HG03175 (cell line): Measurements from ENCODE around the gene NAMPT.
"Not testable (repeated sequence)": the region's sequence is repeated elsewhere in the genome, so short reads cannot be mapped to it uniquely, and the experiment has no call there.

Experiments
- ATAC-seq: cut with Tn5 transposase; IDR thresholded peaks from one replicate; pipeline ENCODE4 v1.9.1; 2021; ENCODE audit warnings: mild to moderate bottlenecking, moderate library complexity; ENCODE audit not compliant: unreplicated experiment

NAMPT gene

DNA sequence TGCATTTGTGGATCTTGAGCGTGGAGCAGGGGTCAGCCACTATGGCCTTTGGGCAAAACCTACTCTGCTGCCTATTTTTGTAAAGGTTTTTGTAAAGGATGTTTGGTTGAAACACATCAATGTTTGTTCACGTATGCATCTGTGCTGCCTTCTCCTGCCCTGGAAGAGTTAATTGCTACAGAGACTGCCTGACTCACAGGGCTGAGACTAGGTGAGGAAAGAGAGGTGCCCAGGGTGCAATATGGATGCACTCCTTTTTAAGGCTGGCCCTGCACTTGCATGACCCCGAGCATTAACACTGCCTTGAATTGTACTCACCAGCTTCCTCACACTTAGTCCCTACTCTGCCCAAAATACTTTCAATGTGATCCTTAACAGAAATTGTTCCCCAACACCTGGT is 20.9 kb upstream of the NAMPT start:
- ATAC-seq: no peak

DNA sequence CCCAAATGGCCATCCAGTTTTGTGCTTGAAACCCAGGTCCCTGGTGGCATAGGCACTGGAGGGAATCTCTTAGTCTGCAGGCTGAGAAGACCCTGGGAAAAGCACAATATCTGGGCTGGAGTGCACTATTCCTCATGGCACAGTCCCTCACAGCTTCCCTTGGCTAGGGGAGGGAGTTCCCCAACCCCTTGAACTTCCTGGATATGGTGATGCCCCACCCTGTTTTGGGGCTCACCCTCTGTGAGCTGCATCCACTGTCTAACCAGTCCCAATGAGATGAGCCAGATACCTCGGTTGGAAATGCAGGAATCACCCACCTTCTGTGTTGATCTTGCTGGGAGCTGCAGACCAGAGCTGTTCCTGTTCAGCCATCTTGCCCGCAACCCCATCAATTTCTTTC is 19.8 kb upstream of the NAMPT start:
- no peak for ATAC-seq

DNA sequence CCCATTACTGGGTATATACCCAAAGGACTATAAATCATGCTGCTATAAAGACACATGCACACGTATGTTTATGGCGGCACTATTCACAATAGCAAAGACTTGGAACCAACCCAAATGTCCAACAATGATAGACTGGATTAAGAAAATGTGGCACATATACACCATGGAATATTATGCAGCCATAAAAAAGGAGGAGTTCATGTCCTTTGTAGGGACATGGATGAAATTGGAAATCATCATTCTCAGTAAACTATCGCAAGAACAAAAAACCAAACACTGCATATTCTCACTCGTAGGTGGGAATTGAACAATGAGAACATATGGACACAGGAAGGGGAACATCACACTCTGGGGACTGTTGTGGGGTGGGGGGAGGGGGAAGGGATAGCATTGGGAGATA is 13.8 kb upstream of the NAMPT start:
- not testable (repeated sequence) for ATAC-seq

DNA sequence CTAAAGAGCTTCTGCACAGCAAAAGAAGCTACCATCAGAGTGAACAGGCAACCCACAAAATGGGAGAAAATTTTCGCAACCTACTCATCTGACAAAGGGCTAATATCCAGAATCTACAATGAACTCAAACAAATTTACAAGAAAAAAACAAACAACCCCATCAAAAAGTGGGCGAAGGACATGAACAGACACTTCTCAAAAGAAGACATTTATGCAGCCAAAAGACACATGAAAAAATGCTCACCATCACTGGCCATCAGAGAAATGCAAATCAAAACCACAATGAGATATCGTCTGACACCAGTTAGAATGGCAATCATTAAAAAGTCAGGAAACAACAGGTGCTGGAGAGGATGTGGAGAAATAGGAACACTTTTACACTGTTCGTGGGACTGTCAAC is 13.4 kb upstream of the NAMPT start:
- not testable (repeated sequence) for ATAC-seq

DNA sequence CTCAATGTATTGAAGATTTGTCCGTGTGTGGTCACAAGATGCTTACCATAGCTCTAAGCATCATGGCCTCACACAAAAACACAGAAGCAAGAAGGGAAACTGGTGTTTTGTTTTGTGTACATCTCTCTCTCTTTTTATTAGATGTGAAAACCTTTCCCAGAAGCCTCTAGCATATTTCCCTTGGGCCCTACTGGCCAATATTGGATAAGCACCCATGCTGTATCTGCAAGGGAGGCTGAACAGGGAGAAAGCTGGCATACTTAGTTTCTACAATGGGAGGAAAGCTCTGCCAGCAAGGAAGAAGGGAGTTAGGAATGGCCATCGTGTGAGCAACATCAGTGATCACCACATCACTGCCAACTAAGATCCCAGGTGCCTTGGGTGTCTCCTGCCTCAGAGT is 9.6 kb upstream of the NAMPT start:
- ATAC-seq: no peak

DNA sequence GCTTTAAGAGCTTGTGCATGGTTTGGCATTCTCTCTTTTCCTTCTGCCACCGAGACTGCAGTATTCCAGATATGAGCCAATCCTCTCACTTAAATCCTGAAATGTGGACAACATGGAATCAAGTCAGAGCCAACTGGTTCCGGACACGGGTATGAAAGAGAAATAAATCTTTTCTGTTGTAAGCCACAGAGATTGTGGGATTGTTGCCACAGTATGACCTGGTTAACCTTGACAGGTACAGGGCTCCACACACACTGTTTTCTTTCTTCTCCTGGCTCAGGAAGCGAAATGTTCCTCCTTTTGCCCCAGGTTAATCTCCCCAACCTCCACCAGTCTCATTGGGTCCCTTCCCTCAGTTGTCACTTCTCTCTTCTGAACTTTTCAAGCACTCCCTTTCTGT is 6.5 kb upstream of the NAMPT start:
- no peak for ATAC-seq

DNA sequence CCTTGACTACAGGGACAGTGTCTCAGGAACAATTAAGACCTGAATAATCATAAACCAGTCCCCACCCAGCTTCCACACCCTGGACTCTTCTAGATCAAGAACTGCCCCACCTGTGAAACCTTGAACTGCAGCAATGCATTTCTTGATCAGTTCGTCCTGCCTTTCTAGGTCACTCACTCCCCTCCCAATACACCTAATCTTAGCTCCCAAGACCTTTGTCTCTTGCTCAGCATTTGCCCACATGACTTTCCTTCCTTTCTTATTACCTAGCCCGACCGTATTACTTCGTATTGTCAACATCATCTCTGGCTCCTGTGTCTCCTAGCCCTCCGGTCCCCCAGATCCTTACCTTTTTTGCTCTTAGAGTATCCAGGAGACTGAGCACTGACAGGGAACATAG is 5.5 kb upstream of the NAMPT start:
- no peak for ATAC-seq

DNA sequence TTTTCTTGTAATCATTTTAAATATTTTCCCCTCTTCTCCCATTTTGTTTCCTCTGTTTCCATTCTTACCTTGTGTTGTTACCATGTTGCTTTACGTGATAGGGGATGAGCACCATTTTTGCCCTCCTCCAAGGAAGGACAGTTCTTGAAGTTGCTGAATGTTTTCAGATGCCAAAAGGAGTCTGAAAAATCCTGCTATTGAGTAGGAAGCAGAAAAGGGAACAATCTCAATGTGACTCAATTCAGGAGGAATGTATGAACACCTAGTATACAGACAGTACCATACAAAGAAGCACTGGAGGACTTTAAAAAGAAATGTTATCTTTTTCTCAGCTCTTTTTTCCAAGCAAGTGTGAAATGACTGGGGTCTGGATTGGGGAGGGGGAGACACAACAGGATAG is 5.1 kb upstream of the NAMPT start:
- ATAC-seq: no peak

DNA sequence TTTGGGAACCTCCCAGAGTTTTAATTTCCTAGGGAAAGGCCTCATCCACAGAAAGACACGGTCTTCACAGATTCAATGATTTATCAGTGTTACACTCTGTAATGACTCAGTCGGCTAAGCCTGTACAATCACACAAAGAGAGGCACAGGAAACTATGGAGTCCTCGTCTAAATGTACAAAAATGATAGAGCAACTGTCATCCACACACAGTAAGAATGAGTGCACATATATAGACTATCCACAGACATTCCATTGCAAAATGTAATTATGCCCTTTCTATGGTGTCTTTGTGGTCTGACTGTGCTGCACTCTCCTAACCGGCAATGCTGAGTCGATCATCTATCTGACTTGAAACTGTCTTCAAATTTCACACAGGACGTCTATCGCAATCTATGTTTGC is 3.5 kb upstream of the NAMPT start:
- no peak for ATAC-seq

DNA sequence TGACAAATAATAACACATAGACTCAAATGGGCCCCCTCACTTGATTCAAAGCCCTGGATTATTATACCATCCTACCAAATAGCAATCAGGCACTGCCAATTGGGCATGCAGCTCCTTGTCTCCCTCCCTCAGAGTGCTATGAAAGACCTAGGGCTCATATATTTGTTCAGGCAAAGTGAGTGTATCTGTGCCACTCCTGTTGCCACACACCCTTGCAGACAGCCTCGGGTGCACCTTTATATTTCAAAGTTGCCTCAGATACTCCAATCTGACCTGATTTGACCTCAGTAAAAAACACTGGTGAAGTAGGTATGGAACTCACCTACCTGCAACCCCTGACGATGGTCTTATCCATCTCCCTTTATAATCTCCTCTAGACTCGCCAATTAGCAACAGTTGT is 3.0 kb upstream of the NAMPT start:
- no peak for ATAC-seq

DNA sequence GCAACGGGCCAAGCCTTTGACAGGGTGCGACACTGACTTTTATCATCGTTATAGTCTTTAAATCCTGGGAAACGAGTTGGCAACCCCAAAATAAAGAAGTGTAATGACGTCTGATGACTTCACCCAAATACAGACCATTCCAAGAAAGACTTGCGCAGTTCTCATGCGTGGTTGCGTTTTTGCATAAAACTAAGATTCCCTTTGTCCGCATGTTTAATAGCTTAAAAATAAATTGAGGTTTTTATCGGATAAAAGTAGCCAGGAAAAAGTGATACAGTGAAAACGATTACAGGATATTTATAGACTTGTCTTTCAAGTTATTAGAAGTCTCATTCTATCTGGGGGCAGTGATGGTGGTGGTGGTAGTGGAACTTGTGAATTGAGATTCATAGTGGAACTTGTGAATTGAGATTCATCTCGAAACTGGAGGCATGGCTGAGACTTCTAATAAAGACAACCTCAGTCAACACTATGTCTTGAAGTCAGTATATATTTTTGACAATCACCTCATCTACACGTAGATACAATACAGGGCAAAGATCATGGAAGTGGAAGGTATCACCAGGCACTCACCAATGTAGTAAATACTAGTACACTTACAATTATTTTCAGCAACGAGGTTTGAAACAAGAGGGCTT is 1.2 kb upstream of the NAMPT start:
- peak; percentile 32 for ATAC-seq

DNA sequence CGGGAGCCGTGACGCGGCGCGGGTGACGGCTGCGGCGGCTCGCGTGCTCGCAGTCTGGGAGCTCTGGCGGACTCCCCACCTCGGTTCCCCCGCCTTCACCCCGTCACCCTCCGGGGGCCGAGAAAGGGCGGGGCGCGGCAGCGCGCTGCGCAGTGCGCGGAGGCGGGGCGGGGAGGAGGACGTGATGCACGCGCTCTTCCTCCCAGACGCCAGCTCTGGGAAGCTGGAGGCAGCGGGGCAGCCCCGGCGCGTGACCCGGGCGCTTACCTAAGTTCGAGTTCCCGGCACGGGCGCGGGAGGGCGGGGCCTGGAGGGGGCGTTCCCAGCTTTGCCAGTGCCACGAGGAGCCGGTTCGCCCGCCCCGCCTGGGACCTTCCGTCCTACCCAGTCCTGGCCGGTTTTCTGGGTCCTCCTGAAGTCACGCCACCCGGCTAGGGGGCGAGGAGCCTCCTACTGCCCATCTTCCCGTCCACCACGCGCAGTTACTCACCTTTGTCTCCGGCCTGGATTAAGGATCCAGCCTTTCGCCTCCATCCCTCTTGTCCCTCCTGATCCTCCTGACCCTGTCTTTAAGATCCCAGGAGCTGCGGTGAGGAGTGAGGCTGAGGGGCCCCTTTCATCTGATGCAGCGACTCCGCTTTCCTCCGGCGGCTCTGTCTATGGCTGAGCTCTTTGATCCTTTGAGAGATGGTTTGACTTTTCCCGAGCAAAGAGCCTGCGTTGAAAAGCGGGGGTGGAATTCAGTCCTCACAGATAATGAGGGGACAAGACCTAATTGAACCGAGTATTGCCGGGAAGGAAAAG is 470 bp upstream of the NAMPT start:
- peak; percentile 77 for ATAC-seq

DNA sequence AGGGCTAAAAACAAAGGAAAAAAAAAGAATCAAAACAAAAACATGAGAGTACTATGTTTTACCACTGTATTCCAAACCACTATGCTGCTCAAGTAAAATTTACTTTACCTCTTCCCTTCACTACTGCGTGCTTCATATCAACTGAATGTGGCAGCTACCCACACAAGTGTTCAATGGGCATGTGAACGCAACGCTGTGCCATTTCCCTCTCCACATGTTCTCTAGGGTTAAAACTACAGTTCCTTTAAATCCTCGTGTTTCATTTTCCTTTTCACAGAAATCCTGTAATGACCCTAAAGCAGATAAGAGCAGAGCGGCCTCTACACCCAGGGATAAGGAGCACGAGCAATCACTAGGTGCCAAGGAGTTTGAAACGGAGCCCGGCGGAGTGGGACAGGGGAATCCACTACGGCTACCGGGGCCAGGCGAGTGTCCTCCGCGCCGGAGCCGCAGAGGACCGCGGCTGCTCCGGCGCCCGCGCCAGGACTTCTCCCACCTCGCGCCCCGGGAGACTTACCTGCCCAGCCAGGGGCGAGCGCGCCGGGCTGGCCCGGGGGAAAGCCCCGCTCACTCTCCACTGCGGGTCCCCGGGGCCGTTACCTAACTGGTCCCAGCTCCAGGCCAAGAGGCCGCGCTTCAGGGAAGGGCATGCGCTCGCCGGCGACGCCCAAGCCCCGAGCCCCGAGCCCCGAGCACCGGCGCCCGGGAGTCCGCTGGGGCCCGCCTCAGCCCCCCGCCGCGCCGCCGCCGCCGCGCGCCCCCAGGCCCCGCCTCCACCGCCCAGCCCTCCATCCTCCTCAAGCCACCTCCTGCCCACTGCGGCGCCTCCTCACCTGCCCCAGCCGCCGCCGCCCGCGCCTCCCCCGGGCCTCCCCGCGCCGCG is 711 bp downstream of the NAMPT start:
- peak; percentile 15 for ATAC-seq

DNA sequence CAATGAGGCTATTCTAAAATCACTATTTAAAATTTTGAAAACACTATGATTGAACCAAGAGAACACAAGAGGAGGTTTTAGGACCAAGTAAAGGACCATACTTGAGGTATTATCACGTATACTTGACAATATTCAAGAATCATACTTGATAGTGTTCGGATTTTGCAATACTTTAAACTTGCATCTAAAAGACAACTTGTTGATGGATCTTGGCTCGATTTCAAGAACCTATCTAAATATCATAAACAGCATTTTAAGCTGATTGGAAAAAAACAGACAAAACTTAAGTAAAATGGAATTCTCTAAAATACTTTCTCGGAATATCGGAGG is 1.3 kb downstream of the NAMPT start:
- ATAC-seq: no peak

DNA sequence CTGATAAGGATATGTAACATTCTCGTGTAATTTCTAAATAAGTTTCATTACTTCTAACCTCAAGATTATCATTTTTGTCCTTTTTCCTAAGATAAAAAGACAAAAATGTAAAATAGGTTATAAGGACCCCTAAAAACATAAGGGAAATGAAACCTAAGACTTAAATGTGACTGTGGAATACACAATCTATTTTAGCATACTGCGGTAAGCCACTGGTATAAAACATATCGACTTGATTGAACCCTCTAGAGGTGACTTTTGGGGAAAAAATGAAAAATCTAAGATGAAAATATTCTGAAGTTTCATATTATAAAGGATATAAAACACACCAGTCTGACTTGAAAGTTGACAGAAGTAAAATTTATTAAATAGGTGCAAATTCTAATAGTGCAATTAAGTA is 1.9 kb downstream of the NAMPT start:
- no peak for ATAC-seq

DNA sequence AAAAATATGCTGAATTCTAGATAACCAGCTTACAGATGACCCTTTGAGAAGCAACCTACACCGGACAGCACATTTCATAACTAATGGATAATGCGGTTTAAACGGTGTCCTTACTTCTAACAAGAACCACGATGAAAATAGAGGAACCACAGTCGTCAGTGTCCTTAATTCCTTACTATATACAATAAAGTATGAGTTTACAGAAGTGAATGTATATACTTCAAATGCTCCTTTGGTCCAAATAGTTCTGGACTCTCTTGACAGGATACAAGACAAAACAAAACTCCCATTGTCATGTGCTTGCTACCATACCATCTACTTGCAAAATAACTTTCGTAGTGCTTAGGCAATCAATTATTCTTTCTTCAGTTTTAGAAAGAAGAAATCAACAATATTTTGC is 2.4 kb downstream of the NAMPT start:
- no peak for ATAC-seq

DNA sequence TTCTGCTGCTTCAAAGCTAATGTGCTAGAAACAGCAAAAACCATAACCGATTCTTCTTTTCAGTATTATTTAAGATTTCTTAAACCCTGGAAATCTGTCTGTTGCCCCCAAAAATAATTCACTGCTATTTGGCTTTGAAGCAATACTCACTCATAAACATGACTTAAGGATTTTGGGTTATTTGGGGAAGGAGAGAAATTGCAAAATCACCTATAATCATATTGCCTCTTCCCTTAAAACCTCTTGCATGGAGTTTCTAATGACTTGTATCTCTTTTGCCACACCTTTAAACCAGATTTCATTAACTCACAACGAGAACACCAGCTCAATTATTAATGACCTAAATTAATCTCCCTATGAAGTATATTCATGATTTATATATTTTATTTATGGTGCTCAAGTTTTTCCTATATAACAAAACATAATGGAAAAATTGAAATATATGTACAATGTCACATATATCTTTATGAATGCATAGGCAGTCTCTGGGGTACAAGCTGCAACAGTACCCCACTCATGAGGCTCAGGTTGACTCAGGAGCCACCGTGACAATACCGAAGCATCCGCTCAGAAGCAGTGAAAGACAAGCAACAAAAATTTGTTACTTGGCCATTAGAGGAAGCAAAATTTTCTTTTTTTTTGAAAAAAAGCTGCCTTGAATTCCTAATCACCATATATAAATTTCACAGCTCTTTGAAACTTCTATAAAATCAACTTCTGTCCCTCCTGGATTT is 3.0 kb downstream of the NAMPT start:
- ATAC-seq: no peak

DNA sequence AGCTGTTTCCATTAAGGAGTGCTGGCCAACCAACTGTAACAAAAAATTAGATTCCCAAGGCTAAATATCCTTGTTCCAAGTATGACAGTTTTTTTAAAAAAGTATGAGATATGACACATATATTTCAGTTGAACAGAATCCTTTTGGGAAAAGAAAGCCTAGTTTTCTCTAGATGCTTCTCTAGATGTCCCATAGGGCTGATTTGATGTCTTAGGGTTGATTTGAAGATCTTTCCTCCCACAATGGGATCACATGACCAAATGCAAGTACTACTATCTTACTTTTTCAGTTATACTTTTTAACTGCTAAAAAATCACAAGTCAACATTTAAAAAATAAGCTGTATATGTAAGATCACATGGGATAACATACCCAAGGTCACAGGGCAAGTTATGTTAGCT is 3.7 kb downstream of the NAMPT start:
- ATAC-seq: no peak

DNA sequence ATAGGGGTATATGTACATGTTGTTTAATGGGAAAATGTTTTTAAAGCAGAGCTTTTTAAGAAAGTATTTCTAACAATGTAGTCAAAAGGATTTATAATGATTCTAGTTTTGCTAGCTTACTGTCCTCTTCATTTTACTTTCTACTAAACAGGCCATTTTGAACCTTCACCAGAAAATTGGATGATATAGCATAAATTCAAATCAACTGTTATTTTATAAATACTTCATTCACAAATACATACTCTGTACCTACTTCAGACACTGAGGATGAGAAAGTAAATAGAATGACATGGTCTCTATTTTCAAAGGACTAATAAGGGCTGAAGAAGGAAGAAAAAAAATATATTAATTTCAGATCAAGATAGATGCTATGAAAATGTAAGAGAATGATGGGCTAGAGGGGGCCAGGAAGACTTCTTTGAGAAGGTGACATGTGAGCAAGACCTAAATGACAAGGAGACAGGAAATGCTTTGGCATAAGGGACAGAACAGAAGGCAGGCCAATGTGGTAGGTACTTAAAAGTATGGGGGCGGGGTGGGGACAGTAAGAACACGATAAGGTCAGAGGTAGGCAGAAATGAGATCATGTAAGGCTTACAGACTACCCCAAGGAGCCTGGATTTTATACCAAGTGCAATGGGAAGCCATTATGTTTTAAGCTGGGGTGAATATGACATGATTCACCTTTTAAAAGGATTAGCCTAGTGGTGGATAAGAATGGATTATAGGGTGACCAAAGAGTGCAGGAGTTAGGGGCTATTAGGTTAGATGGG is 5.2 kb downstream of the NAMPT start:
- no peak for ATAC-seq

DNA sequence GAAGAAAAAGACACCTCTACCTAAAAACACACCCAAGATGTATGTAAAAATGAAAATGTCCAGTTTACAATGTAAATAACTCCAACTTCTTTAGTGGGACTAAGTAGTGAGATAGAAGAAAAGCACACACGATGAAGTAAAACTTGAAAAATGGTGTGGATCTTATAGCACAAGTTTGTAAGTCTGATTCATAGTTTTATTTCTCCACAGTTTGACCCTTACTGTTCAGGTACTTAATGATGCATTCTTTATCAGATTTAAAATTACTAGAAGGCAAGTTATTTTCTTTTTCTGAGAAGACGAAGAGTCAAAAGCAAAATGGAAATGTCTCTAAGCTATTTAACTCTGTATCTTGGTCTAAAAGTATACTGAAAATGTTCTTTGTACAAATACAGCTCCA is 6.1 kb downstream of the NAMPT start:
- ATAC-seq: no peak

DNA sequence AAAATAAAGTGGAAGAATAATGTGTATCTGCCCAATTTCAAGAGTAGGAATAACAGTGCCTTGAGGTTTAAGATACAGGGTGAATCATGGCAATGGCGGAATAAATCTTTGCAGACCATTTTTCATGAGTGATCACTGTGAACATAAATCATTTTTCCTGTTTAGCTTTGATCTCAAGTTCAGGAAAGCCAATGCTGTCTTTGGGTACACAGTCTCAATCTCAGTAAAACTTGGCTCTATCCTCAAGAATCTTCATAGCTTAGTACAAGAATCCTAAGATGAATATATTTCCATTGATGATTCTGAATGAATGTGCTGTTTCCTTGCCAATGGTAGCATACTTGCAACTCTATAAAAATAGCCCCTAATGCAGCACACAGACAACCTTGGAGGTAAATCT is 6.8 kb downstream of the NAMPT start:
- ATAC-seq: no peak
